Medulla oblongata (tissue), 1 donor: Measurements from ENCODE around the gene CEP250.
A peak's percentile ranks its signal among the peaks of the same experiment; 100 is the strongest.
"Not testable (repeated sequence)": the region's sequence is repeated elsewhere in the genome, so short reads cannot be mapped to it uniquely, and the experiment has no call there.

Source experiments
- DNase-seq: peaks from one replicate; pipeline ENCODE4 v3.0.0-alpha.2; 2015; ENCODE audit errors: extremely low spot score

The CEP250 gene

GRCh38 chr20:35527122-35527769 is 71.8 kb downstream of the CEP250 start:
- no peak for DNase-seq

- no peak for DNase-seq
Measured at GRCh38 chr20:35529552-35529951, 74.2 kb downstream of the CEP250 start, which contains the start of gene C20orf173. Gene C20orf173, minus strand, starts transcription at chr20:35529652. Its CDS starts 279 bp downstream, at chr20:35529373.

GRCh38 chr20:35539756-35540212 is 84.4 kb downstream of the CEP250 start:
- no peak for DNase-seq

- no peak for DNase-seq
Measured at GRCh38 chr20:35541118-35541782, 85.9 kb downstream of the CEP250 start.

GRCh38 chr20:35541783-35542662 is 86.6 kb downstream of the CEP250 start, which contains the start of gene ERGIC3:
Gene ERGIC3, plus strand, starts transcription at chr20:35542078. Its CDS starts 20 bp downstream, at chr20:35542098.
- DNase-seq, result peak; percentile 95

- no peak for DNase-seq
Measured at GRCh38 chr20:35542990-35543389, 87.6 kb downstream of the CEP250 start.

- no peak for DNase-seq
Measured at GRCh38 chr20:35544436-35544835, 89.0 kb downstream of the CEP250 start.

GRCh38 chr20:35544941-35545340 is 89.5 kb downstream of the CEP250 start:
- not testable (repeated sequence) for DNase-seq

GRCh38 chr20:35546127-35546526 is 90.7 kb downstream of the CEP250 start:
- no peak for DNase-seq

GRCh38 chr20:35547329-35547728 is 91.9 kb downstream of the CEP250 start:
- DNase-seq, result no peak

GRCh38 chr20:35551503-35551902 is 96.1 kb downstream of the CEP250 start:
- no peak for DNase-seq

GRCh38 chr20:35552914-35553313 is 97.5 kb downstream of the CEP250 start:
- DNase-seq, result no peak

- DNase-seq, result not testable (repeated sequence)
Measured at GRCh38 chr20:35555461-35555860, 100.1 kb downstream of the CEP250 start.

- no peak for DNase-seq
Measured at GRCh38 chr20:35555951-35556645, 100.7 kb downstream of the CEP250 start.

GRCh38 chr20:35556871-35557270 is 101.5 kb downstream of the CEP250 start:
- DNase-seq, result no peak

GRCh38 chr20:35558451-35558850 is 103.1 kb downstream of the CEP250 start:
- no peak for DNase-seq

- DNase-seq, result no peak
Measured at GRCh38 chr20:35559042-35559693, 103.8 kb downstream of the CEP250 start.

GRCh38 chr20:35560105-35560511 is 104.7 kb downstream of the CEP250 start:
- no peak for DNase-seq

- DNase-seq, result no peak
Measured at GRCh38 chr20:35560541-35560940, 105.1 kb downstream of the CEP250 start.

- peak; percentile 45 for DNase-seq
Measured at GRCh38 chr20:35561268-35561667, 105.9 kb downstream of the CEP250 start.

GRCh38 chr20:35561671-35562070 is 106.3 kb downstream of the CEP250 start:
- DNase-seq, result no peak
